Suprapubic skin (tissue), 4 donors: ENCODE measurements around the gene DYRK4. TPM values are rescaled to one million over a fixed set of nuclear protein-coding genes. Genes with fewer than 3 reads are reported as not detected.

Experiments used
- DNase-seq, 2 donors: peaks; one replicate each; pipeline ENCODE4 v3.0.0-alpha.2; 2019; ENCODE audit warnings: low spot score in 2 of 2
- H3K27ac ChIP-seq: fragments of 200-600 bp; sonication (generic); one replicate; pipeline ENCODE4 v1.5.1; 2019
- H3K27me3 ChIP-seq: fragments of 200-600 bp; sonication (generic); one replicate; pipeline ENCODE4 v1.5.1; 2019
- H3K36me3 ChIP-seq: fragments of 200-600 bp; sonication (generic); one replicate; pipeline ENCODE4 v1.5.1; 2019
- H3K4me1 ChIP-seq: fragments of 200-600 bp; sonication (generic); one replicate; pipeline ENCODE4 v1.5.1; 2019
- H3K4me3 ChIP-seq: fragments of 200-600 bp; sonication (generic); one replicate; pipeline ENCODE4 v1.5.1; 2019; ENCODE audit warnings: mild to moderate bottlenecking
- H3K9me3 ChIP-seq: fragments of 200-600 bp; sonication (generic); one replicate; pipeline ENCODE4 v1.5.1; 2019
- EP300 ChIP-seq: sonication (generic); formaldehyde crosslinking; IDR thresholded peaks from one replicate; pipeline ENCODE4 v1.6.1; 2017; ENCODE audit warnings: antibody characterized with exemption
- POLR2A ChIP-seq, 2 donors: fragments of 450-650 bp; IDR thresholded peaks; one replicate each; pipeline ENCODE4 v1.6.1; 2017; ENCODE audit warnings: antibody characterized with exemption in 2 of 2, mild to moderate bottlenecking in 2 of 2, moderate library complexity in 2 of 2
- POLR2AphosphoS5 ChIP-seq, 3 donors: sonication (generic); formaldehyde crosslinking; IDR thresholded peaks; one replicate each; pipeline ENCODE4 v1.6.1; 2017; ENCODE audit warnings: antibody characterized with exemption in 3 of 3
- WGBS: methylation state at CpG from one replicate; pipeline ENCODE4 v1.1.5; 2018; 5-methylcytosine and 5-hydroxymethylcytosine counted together
- total RNA-seq, 4 donors: library from RNA; depleted of rRNA; stranded (reverse); fragments of >200 nt; gene quantifications; one replicate each; pipeline ENCODE4 v1.1.0, GENCODE V29; 2016
- TF ChIP-seq, protein P1 (sequence below), 2 donors: fragments of 200-600 bp in 1 of 2; fragments of 450-650 bp in 1 of 2; sonication (generic) in 1 of 2; IDR thresholded peaks; one replicate each; pipeline ENCODE4 v1.5.1; 2016 to 2019; ENCODE audit warnings: antibody characterized with exemption in 2 of 2, mild to moderate bottlenecking in 1 of 2, moderate library complexity in 1 of 2

DYRK4 gene
- total RNA-seq, 4 donors from 2014 or later, result 16.7 to 31.3 (median 20.1) TPM

DNA sequence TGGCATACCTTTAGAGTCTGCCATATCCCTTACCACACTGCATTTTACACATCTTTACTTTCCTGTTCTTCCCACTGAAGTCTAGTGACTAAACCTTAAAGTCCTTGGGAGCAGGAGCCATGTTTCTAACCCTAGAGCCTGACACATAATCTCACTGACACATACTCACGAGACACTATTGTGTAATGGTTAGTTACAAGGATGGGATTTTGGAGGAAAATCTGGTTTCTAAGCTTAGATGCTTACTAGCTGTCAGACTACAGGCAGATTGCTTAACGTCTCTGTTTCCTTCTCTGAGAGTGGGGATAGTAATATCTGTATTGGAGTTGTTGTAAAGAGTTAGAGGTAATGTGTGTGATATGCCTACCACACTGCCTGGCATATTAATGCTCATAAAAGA is 6.2 kb upstream of the DYRK4 start:
- TF ChIP-seq POLR2AphosphoS5 (IDR thresholded peaks at IDR 0.05) (no peak), EP300 (no peak), POLR2A (IDR thresholded peaks at IDR 0.05) (no peak)
- TF ChIP-seq, protein P1, sequence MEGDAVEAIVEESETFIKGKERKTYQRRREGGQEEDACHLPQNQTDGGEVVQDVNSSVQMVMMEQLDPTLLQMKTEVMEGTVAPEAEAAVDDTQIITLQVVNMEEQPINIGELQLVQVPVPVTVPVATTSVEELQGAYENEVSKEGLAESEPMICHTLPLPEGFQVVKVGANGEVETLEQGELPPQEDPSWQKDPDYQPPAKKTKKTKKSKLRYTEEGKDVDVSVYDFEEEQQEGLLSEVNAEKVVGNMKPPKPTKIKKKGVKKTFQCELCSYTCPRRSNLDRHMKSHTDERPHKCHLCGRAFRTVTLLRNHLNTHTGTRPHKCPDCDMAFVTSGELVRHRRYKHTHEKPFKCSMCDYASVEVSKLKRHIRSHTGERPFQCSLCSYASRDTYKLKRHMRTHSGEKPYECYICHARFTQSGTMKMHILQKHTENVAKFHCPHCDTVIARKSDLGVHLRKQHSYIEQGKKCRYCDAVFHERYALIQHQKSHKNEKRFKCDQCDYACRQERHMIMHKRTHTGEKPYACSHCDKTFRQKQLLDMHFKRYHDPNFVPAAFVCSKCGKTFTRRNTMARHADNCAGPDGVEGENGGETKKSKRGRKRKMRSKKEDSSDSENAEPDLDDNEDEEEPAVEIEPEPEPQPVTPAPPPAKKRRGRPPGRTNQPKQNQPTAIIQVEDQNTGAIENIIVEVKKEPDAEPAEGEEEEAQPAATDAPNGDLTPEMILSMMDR (IDR thresholded peaks at IDR 0.05), result no peak
- DNase-seq, result no peak
- 93% methylated on average over 2 of the region's 2 CpGs for WGBS

DNA sequence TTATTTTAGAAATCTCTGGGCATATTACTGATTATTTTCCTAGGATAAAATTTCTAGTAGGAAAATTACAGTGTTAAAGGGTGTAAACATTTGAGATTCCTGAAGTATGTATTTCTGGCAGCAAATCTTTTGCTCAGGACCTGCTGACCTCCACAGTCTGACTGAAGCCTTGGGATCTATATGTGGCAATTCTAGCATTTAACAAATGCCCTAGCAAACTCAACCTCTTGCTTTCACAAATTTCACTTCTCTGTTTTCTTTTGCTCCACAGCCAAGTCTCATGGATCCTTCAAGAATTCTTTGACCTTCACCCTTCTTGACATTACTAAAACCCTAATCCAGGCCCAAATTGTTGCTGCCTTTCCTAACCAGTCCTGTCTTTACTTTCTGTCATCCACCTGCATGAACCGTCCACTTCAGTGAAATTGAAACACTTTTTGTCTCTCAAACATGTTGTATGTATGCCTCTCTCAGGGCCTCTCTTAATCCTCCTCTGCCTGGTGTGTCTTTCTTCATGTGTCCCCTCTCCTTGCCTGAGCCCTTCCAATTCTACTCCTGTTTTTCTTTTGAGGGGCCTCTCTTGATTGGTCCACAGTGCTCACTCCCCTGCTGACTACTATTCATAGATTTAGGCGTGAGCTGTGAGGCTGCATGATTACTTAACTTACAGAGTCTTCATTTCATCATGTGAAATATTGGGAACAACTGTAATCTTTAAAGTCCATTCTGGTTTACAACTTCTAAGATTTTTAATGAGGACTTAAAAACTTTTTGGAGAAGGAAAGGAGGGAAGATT is 5.1 kb upstream of the DYRK4 start:
- Histone ChIP-seq H3K27ac (no peak overlapping the region), H3K4me3 (no peak overlapping the region), H3K9me3 (no peaks in the 10 kb centered on the region), H3K27me3 (no peaks in the 10 kb centered on the region), H3K4me1 (peaks cover 4% of the 10 kb centered on the region), H3K36me3 (no peaks in the 10 kb centered on the region)
- TF ChIP-seq, protein P1 (IDR thresholded peaks at IDR 0.05), result no peak
- TF ChIP-seq POLR2A (IDR thresholded peaks at IDR 0.05), result no peak
- TF ChIP-seq POLR2AphosphoS5 (IDR thresholded peaks at IDR 0.05), result no peak
- TF ChIP-seq EP300, result no peak
- WGBS, result 97% methylated on average over 2 of the region's 2 CpGs
- DNase-seq, result no peak

More for the DNA sequence above, 6.2 kb upstream of the DYRK4 start:
- H3K4me1 ChIP-seq, result no peaks in the 10 kb centered on the region
- no peaks in the 10 kb centered on the region for H3K36me3 ChIP-seq
- H3K27ac ChIP-seq, result no peak overlapping the region
- H3K27me3 ChIP-seq, result no peaks in the 10 kb centered on the region
- no peak overlapping the region for H3K4me3 ChIP-seq
- no peaks in the 10 kb centered on the region for H3K9me3 ChIP-seq

DNA sequence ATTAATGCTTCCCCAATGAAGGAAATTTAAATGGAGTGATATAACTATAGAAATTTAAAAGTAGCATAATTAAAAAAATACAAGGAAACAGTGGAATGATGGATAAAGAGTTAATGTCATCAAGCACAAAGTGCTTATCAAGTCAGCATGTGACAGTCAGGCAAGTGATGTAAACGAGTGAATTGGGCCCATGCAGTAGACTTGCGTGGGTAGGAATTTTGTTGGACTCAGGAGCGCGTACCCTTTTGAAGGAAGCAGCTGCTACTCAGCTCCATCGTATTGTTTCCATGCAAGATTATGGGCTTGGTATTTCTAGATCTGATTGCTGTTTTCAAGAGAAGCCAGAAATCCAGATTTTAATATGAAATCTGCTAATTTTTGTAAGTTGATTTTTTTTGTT is 4.4 kb upstream of the DYRK4 start:
- 87% methylated on average over 5 of the region's 5 CpGs for WGBS
- no peaks in the 10 kb centered on the region for H3K36me3 ChIP-seq
- no peak overlapping the region for H3K27ac ChIP-seq
- H3K9me3 ChIP-seq, result no peaks in the 10 kb centered on the region
- peaks cover 10% of the 10 kb centered on the region for H3K4me1 ChIP-seq
- H3K4me3 ChIP-seq, result no peak overlapping the region
- no peak for DNase-seq
- no peaks in the 10 kb centered on the region for H3K27me3 ChIP-seq
- TF ChIP-seq POLR2AphosphoS5 (IDR thresholded peaks at IDR 0.05) (no peak), POLR2A (IDR thresholded peaks at IDR 0.05) (no peak), EP300 (no peak)
- TF ChIP-seq, protein P1 (IDR thresholded peaks at IDR 0.05), result no peak

DNA sequence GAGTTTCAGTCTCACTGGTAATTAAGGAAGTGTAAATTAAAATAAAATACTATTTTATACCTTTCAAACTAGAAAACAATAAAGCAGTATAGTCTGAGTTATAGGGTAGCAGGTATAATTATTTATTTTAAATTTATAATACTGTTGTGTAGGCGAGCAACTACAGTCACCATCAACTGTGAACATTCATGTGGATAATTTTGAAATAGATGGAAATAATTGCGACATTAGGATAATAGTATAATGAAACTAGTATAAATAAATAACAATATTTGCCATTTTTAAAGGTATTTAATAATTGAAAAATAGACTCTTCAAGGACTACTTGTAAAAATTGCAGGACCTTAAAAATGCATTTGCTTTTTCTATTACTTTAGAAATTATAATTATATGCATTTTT is 3.8 kb upstream of the DYRK4 start:
- Histone ChIP-seq H3K27ac (no peak overlapping the region), H3K9me3 (no peaks in the 10 kb centered on the region), H3K4me3 (no peak overlapping the region), H3K36me3 (no peaks in the 10 kb centered on the region), H3K27me3 (no peaks in the 10 kb centered on the region), H3K4me1 (peaks cover 10% of the 10 kb centered on the region)
- TF ChIP-seq, protein P1 (IDR thresholded peaks at IDR 0.05), result no peak
- TF ChIP-seq POLR2A (IDR thresholded peaks at IDR 0.05), result no peak
- TF ChIP-seq POLR2AphosphoS5 (IDR thresholded peaks at IDR 0.05), result no peak
- TF ChIP-seq EP300, result no peak
- 97% methylated on average over 2 of the region's 2 CpGs for WGBS
- no peak for DNase-seq

DNA sequence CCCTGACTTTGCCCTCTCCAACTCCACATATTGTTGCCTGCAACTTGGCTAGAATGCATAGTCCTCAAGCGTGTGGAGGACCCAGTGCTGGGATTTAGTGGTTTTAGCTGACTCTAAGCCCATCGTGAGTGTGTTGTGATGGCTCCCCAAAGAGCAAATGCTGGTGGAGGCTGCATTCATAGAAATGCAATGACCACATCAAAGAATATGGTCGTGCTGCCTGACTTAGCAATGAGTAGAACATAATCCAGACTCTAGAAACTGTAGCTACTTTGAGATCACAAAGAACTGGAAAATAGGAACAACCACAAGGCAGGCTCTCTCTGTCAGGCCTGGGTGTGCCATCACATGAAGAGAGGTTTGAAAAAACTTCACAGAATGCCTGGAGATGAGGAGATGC is 1.3 kb downstream of the DYRK4 start:
- H3K27ac ChIP-seq, result no peak overlapping the region
- H3K4me3 ChIP-seq, result no peak overlapping the region
- H3K36me3 ChIP-seq, result no peaks in the 10 kb centered on the region
- peaks cover 10% of the 10 kb centered on the region for H3K4me1 ChIP-seq
- DNase-seq, result no peak
- H3K9me3 ChIP-seq, result no peaks in the 10 kb centered on the region
- no peaks in the 10 kb centered on the region for H3K27me3 ChIP-seq
- 75% methylated on average over 3 of the region's 3 CpGs for WGBS
- TF ChIP-seq POLR2A (IDR thresholded peaks at IDR 0.05) (no peak), POLR2AphosphoS5 (IDR thresholded peaks at IDR 0.05) (no peak), EP300 (no peak)
- TF ChIP-seq, protein P1 (IDR thresholded peaks at IDR 0.05), result no peak
